ENCODE results near the gene PHPT1. TPM values are rescaled to one million over a fixed set of nuclear protein-coding genes. Genes with fewer than 3 reads are reported as not detected.

PHPT1 gene
- total RNA-seq, 1 experiment from 2014 or later = 161 TPM

GRCh38 chr9:136824496-136825225 lies 24.5 kb upstream of the PHPT1 start:
- no peak for DNase-seq
- H3K23me2 ChIP-seq (ENCODE audit: insufficient read length, low read depth, low read length, poor library complexity, severe bottlenecking) = peaks cover 10% of the 10 kb centered on the region
- H2AK5ac ChIP-seq (ENCODE audit: insufficient read length, low read length) = no peak overlapping the region
- no peak overlapping the region for H4K91ac ChIP-seq (ENCODE audit: insufficient read length, low read depth, low read length)
- H4K5ac ChIP-seq (ENCODE audit: insufficient read length, low read depth, low read length) = no peak overlapping the region
- Mint-ChIP-seq H3K27ac (no peak overlapping the region), H3K36me3 (ENCODE audit: insufficient read depth in 1 of 3, low read depth in 3 of 3) (peaks cover 10 to 41% (median 33%) of the 10 kb centered on the region in 3 experiments; a peak in 6 of 7 replicates), H3K4me1 (peaks cover 7 to 23% of the 10 kb centered on the region in 2 experiments), H3K9me3 (no peaks in the 10 kb centered on the region), H3K4me3 (no peak overlapping the region), H3K27me3 (ENCODE audit: low read depth) (no peaks in the 10 kb centered on the region)
- H3K23ac ChIP-seq (ENCODE audit: insufficient read length, low read depth, low read length) = no peak overlapping the region
- H3K4ac ChIP-seq (ENCODE audit: low read depth, low read length) = no peak overlapping the region
- no peak overlapping the region for H2BK120ac ChIP-seq (ENCODE audit: low read depth, low read length, poor library complexity, severe bottlenecking)
- H3K9ac ChIP-seq (ENCODE audit: extremely low read depth, insufficient read length, low read length) = no peak overlapping the region
- H3K14ac ChIP-seq (ENCODE audit: insufficient read depth, low read length) = no peak overlapping the region
- H3K4me2 ChIP-seq (ENCODE audit: insufficient read depth, insufficient read length, low read length) = no peak overlapping the region
- H4K20me1 ChIP-seq (ENCODE audit: control insufficient read depth, insufficient read depth, insufficient read length) = no peaks in the 10 kb centered on the region
- H3K4me1 ChIP-seq (ENCODE audit: insufficient read depth, low read length) = peaks cover 3% of the 10 kb centered on the region
- no peaks in the 10 kb centered on the region for H3K9me3 ChIP-seq (ENCODE audit: control insufficient read depth, low read depth, low read length)
- no peak overlapping the region for H2BK12ac ChIP-seq (ENCODE audit: insufficient read length, low read depth, low read length)
- no peaks in the 10 kb centered on the region for H3K27me3 ChIP-seq (ENCODE audit: insufficient read depth, low read length)
- H3K56ac ChIP-seq (ENCODE audit: insufficient read length, low read depth, low read length) = no peak overlapping the region
- H3K27ac ChIP-seq (ENCODE audit: insufficient read length, low read depth, low read length) = no peak overlapping the region
- TF ChIP-seq CTCF (conservative IDR thresholded peaks at IDR 0.05) = no peak
- no peak overlapping the region for H2AFZ ChIP-seq (ENCODE audit: low read length)
- no peak overlapping the region for H2BK5ac ChIP-seq (ENCODE audit: insufficient read length, low read length)
- WGBS (ENCODE audit: extremely low coverage, insufficient read length, low lambda C conversion rate) = no CpG with 5 or more reads among the region's 21 CpGs
- H4K8ac ChIP-seq (replicated peaks; ENCODE audit: insufficient read length, low read depth, low read length) = no peak overlapping the region
- H3K79me2 ChIP-seq (ENCODE audit: insufficient read depth, low read length) = peaks cover 4% of the 10 kb centered on the region; the same call in 1 of the 2 replicates
- H2BK20ac ChIP-seq (ENCODE audit: low read depth, low read length, poor library complexity, severe bottlenecking) = no peak overlapping the region
- H3K79me1 ChIP-seq (ENCODE audit: insufficient read depth, low read depth, low read length, poor library complexity, severe bottlenecking) = peaks cover 4% of the 10 kb centered on the region
- no peak overlapping the region for H2BK15ac ChIP-seq (ENCODE audit: low read depth, low read length)
- no peak overlapping the region for H3T11ph ChIP-seq (ENCODE audit: low read length)
- H3K18ac ChIP-seq (ENCODE audit: insufficient read length, low read depth, low read length) = no peak overlapping the region
